Natural killer cell treated with Interleukin-12 subunit alpha and Interleukin-12 subunit beta and Interleukin-15 and Interleukin-18, amount 100 ng/mL, for 72 hours (primary cell): ENCODE results near the gene ZRSR2. TPM values are rescaled to one million over a fixed set of nuclear protein-coding genes. Genes with fewer than 3 reads are reported as not detected.
"Not testable (repeated sequence)": the region's sequence is repeated elsewhere in the genome, so short reads cannot be mapped to it uniquely, and the experiment has no call there.

Experiments
- ATAC-seq, 2 donors: fragments of 150-1000 bp; cut with Tn5 transposase in 1 of 2; sonication (Bioruptor Pico), chemical (Tn5 transposase) in 1 of 2; 2 replicates each; pipeline ENCODE4 v1.10.0; 2021
- DNase-seq: peaks from one replicate; pipeline ENCODE4 v3.0.0; 2022; ENCODE audit warnings: low spot score
- H3K27ac Mint-ChIP-seq, 2 donors: 1 replicate in 1 of 2; 2 replicates in 1 of 2; pipeline ENCODE4 v1.8.0; 2022; ENCODE audit warnings: mixed read lengths in 2 of 2, mild to moderate bottlenecking in 1 of 2, moderate library complexity in 1 of 2
- H3K27me3 Mint-ChIP-seq, 2 donors: 1 replicate in 1 of 2; 2 replicates in 1 of 2; pipeline ENCODE4 v1.8.0; 2022; ENCODE audit warnings: mixed read lengths in 2 of 2
- H3K36me3 Mint-ChIP-seq: one replicate; pipeline ENCODE4 v1.8.0; 2022; ENCODE audit warnings: mixed read lengths
- H3K4me1 Mint-ChIP-seq, 2 donors: 1 replicate in 1 of 2; 2 replicates in 1 of 2; pipeline ENCODE4 v1.8.0; 2022; ENCODE audit warnings: low read depth in 2 of 2, mixed read lengths in 2 of 2, mild to moderate bottlenecking in 1 of 2
- H3K4me3 Mint-ChIP-seq: one replicate; pipeline ENCODE4 v1.8.0; 2022; ENCODE audit warnings: mixed read lengths
- H3K9me3 Mint-ChIP-seq: 2 replicates; pipeline ENCODE4 v1.8.0; 2022; ENCODE audit warnings: mixed read lengths
- total RNA-seq, 2 donors: library from RNA; stranded (reverse); gene quantifications; one replicate each; pipeline ENCODE4 v1.2.3, GENCODE V29; 2022

Gene ZRSR2, protein sequence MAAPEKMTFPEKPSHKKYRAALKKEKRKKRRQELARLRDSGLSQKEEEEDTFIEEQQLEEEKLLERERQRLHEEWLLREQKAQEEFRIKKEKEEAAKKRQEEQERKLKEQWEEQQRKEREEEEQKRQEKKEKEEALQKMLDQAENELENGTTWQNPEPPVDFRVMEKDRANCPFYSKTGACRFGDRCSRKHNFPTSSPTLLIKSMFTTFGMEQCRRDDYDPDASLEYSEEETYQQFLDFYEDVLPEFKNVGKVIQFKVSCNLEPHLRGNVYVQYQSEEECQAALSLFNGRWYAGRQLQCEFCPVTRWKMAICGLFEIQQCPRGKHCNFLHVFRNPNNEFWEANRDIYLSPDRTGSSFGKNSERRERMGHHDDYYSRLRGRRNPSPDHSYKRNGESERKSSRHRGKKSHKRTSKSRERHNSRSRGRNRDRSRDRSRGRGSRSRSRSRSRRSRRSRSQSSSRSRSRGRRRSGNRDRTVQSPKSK
- 10 to 100 TPM; 21.4 to 28.6 TPM for total RNA-seq

DNA sequence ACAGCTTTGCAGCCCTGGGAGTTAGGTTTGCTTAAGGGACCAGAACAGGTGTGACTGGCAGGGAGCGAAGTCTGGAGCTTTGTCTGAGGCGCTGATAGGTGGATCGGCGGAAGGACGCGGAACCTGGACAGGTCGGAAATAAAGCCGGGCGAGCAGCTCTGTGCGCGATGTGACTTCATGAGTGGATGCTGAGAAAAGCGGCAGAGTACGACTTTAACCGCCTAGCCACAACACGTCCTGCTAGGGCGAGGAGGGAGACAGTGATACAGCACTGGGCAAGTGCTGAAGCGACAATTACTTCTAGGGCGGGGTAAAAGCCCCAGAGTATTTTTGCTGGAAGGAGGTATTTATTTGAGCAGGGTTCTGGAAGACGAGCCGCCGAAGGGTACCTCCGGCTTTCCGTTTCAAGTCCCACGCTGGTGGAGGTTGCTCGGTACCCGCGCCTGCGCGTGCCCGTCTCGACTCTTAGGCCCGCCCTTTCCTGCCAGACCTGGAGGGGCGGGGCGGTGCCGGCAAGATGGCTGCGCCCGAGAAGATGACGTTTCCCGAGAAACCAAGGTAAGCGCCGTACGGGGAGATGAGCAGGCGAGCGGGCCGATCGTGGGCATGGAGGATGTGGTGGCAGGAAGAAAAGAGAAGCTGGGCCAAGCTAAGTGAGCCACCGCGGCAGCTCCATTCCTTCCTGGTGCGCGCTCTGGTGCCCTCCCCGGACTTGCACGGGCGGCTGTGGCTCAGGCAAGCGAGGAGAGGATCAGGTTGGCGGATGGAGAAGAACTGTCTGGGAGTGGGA is at the start of gene ZRSR2:
Gene ZRSR2 (plus strand): TSS at position 506 of the 790 bp plus-strand sequence. CDS start 12 bp downstream, at position 518.
- H3K9me3 Mint-ChIP-seq: no peaks in the 10 kb centered on the region
- DNase-seq (peak; percentile 96), ATAC-seq (peak; percentile 95 to 97)
- H3K27me3 Mint-ChIP-seq: no peaks in the 10 kb centered on the region
- peaks cover 25% of the 10 kb centered on the region in 2 donors for H3K4me1 Mint-ChIP-seq
- H3K27ac Mint-ChIP-seq: no peak within 1 kb of the TSS
- peaks cover 10% of the 10 kb centered on the region for H3K36me3 Mint-ChIP-seq
- no peak within 1 kb of the TSS for H3K4me3 Mint-ChIP-seq

DNA sequence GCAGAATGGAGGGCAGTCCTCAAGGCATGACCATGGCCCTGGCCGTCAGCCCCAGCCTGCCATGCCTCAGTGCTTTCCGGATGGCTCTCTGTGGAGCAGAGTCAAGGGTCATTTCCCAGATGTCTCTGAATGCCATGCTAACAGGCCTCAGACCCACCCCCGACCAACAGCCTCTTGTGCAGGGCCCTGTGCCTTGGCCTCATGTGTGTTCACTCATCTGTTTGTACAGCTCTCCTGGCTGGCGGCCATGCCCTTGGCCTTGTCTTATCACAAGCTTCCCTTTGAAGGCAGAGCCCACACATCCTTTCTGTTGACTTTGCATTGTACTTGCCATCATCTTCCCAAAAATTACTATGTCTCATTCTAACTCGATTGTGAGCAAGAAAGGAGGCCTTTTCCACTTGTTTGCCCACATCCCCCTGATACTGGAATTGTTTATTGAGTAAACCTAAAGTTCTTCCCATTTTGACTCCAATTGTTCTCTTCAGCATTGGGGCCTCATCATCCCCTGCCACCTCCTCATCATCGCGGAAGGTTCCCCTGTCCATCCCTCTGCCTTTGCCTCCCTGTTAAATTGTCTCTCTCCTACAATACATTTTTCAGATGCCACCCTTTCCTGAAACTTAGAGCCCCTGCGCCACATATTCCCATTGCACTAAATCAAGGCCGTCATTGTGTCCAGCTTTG is 46.0 kb upstream of the ZRSR2 start:
- peak overlapping the region; percentile 35 to 51 for H3K27ac Mint-ChIP-seq
- peaks cover 4% of the 10 kb centered on the region for H3K36me3 Mint-ChIP-seq
- peaks cover 44 to 56% of the 10 kb centered on the region in 2 donors for H3K4me1 Mint-ChIP-seq
- no peaks in the 10 kb centered on the region for H3K27me3 Mint-ChIP-seq
- ATAC-seq (peak in 1 of 2 donors; percentile 48), DNase-seq (no peak)
- no peak overlapping the region for H3K4me3 Mint-ChIP-seq
- no peaks in the 10 kb centered on the region for H3K9me3 Mint-ChIP-seq

DNA sequence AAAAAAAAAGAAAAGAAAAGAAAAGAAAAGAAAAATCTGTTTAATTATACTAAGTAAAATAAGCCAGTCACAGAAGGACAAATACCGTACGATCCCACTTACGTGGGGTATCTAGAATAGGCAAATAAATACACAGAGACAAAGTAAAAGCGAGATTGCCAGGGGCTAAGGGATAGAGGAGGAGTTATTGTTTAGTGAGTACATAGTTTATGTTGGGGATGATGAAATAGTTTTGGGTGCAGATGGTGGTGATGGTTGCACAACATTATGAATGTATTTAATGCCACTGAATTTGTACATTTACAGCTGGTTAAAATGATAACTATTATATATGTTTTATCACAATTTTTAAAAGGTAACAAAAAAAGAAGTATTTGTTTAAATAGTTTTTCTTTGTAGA is 45.1 kb upstream of the ZRSR2 start:
- peak overlapping the region in 1 of 2 donors; percentile 51 for H3K27ac Mint-ChIP-seq
- H3K4me3 Mint-ChIP-seq: no peak overlapping the region
- peaks cover 4% of the 10 kb centered on the region for H3K36me3 Mint-ChIP-seq
- ATAC-seq (peak; percentile 61 to 71), DNase-seq (no peak)
- H3K27me3 Mint-ChIP-seq: no peaks in the 10 kb centered on the region
- H3K9me3 Mint-ChIP-seq: no peaks in the 10 kb centered on the region
- peaks cover 48 to 59% of the 10 kb centered on the region in 2 donors for H3K4me1 Mint-ChIP-seq

DNA sequence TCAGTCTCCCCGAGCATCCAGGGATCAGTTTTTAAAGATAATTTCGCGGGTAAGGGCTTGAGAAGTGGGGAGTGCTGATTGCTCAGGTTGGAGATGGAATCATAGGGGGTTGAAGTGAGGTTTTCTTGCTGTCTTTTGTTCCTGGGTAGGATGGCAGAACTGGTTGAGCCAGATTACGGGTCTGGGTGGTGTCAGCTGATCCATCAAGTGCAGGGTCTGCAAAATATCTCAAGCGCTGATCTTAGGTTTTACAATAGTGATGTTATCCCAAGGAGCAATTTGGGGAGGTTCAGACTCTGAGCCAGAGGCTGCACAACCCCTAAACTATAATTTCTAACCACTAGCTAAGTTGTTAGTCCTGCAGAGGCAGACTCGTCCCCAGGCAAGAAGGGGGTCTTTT is 43.6 kb upstream of the ZRSR2 start:
- H3K27ac Mint-ChIP-seq: peak overlapping the region; percentile 94 to 97
- not testable (repeated sequence) for H3K9me3 Mint-ChIP-seq, H3K4me3 Mint-ChIP-seq, H3K36me3 Mint-ChIP-seq, ATAC-seq, H3K27me3 Mint-ChIP-seq, DNase-seq
- H3K4me1 Mint-ChIP-seq: peaks cover 61 to 68% of the 10 kb centered on the region in 2 donors

DNA sequence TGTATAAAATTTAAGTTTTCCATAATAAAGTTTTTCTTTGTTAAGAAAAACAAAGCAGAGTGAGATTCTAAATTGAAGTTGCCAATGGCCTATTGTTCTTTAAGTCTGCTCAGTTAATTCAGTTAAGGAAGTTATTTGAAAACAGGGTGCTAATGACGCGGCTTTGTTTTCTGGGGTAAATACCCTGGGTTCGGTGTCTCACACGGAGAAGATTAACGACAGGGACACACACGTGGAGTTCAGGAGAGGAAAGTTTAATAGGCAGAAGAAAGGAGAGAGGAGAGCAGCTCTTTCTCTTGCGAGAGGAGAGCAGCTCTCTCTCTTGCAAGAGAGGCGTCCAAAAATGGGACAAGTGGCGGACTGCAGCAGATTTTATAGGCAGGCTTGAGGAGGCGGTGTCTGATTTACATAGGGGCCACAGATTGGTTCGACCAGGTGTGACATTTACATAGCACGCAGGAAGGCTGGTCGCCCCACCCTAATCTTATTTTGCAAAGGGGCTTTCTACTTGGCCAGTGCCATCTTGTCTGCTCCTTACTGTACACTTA is 42.6 kb upstream of the ZRSR2 start:
- Mint-ChIP-seq H3K27ac (peak overlapping the region; percentile 94 to 97), H3K9me3 (no peaks in the 10 kb centered on the region), H3K27me3 (no peaks in the 10 kb centered on the region), H3K4me3 (peak overlapping the region; percentile 14), H3K36me3 (no peaks in the 10 kb centered on the region), H3K4me1 (peaks cover 57 to 67% of the 10 kb centered on the region in 2 donors)
- DNase-seq: no peak
- no peak for ATAC-seq

DNA sequence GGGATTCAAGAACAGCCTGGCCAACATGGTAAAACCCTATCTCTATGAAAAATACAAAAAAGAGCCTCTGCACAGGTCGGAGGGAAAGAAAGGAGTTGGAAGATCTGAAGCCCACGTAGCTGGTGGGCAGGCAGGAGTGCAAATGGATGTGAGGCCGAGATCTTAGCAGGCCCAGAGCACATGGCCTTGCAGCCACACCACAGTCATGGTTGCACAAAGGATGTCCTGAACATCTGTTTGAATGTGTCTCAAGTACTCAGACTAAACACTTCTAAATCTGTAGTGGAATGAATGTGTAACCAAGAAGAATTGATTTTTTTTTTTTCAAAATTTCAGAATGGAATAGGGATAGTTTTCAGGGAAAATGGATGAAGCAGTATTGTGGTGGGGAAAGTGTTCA is 41.4 kb upstream of the ZRSR2 start:
- Mint-ChIP-seq H3K9me3 (no peaks in the 10 kb centered on the region), H3K27me3 (no peaks in the 10 kb centered on the region), H3K36me3 (no peaks in the 10 kb centered on the region), H3K4me3 (peak overlapping the region; percentile 83), H3K4me1 (peaks cover 50 to 65% of the 10 kb centered on the region in 2 donors), H3K27ac (peak overlapping the region; percentile 94 to 97)
- ATAC-seq: no peak
- DNase-seq: no peak

DNA sequence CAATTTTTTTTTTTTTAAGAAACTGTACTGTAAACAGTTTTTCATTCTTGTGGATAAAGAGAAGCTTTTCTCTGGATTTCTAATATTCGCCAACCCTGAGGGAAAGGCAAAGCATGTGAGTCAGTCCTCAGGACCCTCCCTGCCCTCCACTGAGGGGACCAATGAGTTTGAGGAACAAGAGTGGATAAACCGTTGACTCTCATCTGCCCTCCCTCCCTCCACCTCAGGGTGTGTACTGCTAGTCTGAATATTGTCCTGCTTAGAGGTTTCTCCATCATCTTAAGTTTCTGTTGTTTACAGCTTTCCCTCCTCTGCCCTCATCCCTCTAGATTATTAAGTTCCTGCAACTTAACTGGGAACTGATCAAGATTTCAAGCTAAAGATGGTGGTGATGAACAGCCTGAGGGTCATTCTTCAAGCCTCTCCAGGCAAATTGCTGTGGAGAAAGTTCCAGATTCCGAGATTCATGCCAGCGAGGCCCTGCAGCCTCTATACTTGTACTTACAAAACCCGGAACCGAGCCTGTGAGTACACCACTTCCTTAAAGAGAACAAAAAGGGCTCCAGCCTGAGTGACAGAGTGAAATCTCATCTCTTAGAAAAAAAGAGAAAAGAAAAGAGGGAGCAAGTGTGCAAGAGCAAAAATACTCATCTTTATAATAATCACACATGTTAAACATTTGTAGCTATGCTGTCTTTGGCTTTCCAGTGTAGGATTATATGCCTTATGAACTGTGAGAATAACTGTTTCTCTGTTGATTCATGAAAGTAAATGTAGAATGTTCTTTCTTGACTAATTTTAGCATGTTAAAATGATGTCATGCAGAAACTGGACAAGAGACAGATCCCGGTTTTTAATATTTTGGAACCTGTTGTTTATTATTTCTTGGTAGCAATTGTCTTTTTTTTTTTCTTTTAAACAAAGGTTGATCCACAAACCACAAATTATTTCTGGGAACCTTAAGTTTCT is 40.4 kb upstream of the ZRSR2 start:
- Mint-ChIP-seq H3K27me3 (no peaks in the 10 kb centered on the region), H3K9me3 (no peaks in the 10 kb centered on the region), H3K36me3 (no peaks in the 10 kb centered on the region), H3K27ac (peak overlapping the region; percentile 94 to 97), H3K4me1 (peaks cover 49 to 65% of the 10 kb centered on the region in 2 donors), H3K4me3 (peak overlapping the region; percentile 83)
- ATAC-seq (peak; percentile 73 to 74), DNase-seq (no peak)

DNA sequence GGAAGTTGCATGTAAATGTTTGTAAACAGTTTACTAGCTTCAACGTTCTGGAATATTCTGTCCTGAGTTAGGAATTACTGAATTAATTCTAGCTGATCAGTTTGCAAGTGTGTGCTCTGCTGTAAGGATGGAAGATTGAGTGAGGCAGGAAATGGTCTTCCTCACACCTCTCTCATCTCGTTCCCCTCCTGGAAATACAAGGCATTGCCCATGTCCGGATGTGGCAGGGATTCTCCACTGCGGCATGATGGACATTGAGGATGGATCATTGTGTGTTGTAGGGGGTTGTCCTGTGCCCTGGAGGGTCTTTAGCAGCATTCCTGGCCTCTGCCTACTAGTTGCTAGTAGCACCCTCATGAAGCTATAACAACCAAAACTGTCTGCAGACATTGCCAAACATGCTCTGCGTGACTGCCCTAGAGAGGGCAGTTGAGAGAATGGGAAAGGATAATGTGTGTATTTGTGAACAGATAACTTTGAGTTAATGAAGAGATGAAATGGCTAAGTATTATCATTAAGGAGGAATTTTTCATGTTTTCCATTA is 39.6 kb upstream of the ZRSR2 start:
- ATAC-seq: peak; percentile 69 to 70
- H3K4me1 Mint-ChIP-seq: peaks cover 49 to 58% of the 10 kb centered on the region in 2 donors

DNA sequence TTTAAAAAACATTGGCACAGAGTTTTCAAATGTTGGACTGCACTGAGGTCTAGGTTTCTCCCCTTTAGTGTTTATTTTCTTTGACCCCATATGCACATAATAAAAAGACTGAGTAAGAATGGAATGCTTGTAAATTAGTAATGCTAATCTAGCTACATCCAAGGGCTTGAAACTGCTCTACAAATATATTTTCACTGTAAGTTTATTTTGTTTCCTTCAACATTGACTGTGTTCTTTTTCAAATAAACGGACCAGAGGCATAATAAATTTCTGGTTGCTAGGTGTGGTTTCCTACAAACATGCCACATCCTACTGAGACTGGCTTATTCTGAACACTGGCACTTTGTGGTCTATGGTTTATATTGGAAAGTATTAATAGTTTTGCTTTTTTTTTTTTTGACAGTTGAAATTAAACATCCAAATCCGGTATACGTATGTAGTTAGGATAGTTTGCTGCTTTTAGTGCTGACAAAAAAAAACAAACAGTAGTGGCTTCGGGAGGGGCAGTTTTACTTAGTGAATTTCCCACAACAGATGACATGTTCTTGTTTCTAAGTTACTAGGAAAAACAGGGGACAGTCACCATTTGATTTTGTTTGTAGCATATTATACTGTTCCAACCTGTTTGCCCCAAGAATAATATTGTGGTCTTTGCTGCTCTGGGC is 39.0 kb upstream of the ZRSR2 start:
- H3K36me3 Mint-ChIP-seq: no peaks in the 10 kb centered on the region
- no peaks in the 10 kb centered on the region for H3K27me3 Mint-ChIP-seq
- H3K4me1 Mint-ChIP-seq: peaks cover 54 to 61% of the 10 kb centered on the region in 2 donors
- peak; percentile 77 to 79 for ATAC-seq
- DNase-seq: no peak
- peak overlapping the region; percentile 94 to 97 for H3K27ac Mint-ChIP-seq
- H3K9me3 Mint-ChIP-seq: no peaks in the 10 kb centered on the region
- peak overlapping the region; percentile 83 for H3K4me3 Mint-ChIP-seq

More for the DNA sequence above, 39.6 kb upstream of the ZRSR2 start:
- no peaks in the 10 kb centered on the region for H3K27me3 Mint-ChIP-seq
- no peaks in the 10 kb centered on the region for H3K9me3 Mint-ChIP-seq
- H3K36me3 Mint-ChIP-seq: no peaks in the 10 kb centered on the region
- DNase-seq: no peak
- H3K27ac Mint-ChIP-seq: peak overlapping the region; percentile 94 to 97
- H3K4me3 Mint-ChIP-seq: peak overlapping the region; percentile 83

DNA sequence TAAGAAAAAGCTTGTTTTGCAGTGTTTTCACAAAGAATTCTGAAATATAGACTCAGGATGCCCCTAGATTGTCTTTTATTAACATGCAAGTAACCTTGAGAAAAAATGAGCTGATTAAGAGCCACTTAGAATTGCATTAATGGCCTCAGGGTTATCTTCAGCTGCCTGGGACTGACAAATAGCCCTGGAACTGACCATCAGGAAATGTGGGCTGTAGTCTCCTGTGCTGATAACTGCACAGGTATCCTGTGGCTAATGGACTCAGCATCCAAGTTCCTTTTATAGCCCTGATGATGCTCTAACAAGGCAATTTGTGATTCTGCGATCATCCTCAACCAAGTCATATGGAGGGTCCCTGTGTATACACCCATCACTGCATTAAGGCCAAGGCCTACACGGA is 35.2 kb upstream of the ZRSR2 start:
- no peak for DNase-seq
- H3K36me3 Mint-ChIP-seq: no peaks in the 10 kb centered on the region
- H3K4me1 Mint-ChIP-seq: peaks cover 52 to 62% of the 10 kb centered on the region in 2 donors
- H3K27ac Mint-ChIP-seq: peak overlapping the region in 1 of 2 donors; percentile 85
- H3K9me3 Mint-ChIP-seq: no peaks in the 10 kb centered on the region
- H3K27me3 Mint-ChIP-seq: no peaks in the 10 kb centered on the region
- no peak overlapping the region for H3K4me3 Mint-ChIP-seq
- ATAC-seq: no peak

DNA sequence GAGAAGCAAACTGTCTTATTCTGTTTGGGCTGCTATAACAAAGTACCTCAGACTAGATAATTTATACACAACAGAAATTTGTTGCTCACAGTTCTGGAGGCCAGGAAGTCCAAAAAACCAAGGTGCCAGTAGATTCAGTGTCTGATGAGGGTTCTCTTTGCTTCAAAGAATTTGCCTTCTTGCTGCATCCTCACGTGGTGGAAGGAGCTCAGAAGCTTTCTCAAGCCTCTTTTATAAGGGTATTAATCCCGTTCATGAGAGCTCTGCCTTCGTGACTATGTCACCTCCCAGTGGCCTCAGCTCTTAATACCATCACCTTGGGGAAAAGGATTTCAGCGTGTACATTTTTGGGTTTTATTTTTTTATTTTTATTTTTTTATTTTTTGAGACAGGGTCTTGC is 32.1 kb upstream of the ZRSR2 start:
- DNase-seq: no peak
- Mint-ChIP-seq H3K27me3 (no peaks in the 10 kb centered on the region), H3K36me3 (no peaks in the 10 kb centered on the region), H3K27ac (peak overlapping the region; percentile 88 to 93), H3K9me3 (no peaks in the 10 kb centered on the region), H3K4me3 (peak overlapping the region; percentile 79), H3K4me1 (peaks cover 46 to 49% of the 10 kb centered on the region in 2 donors)
- no peak for ATAC-seq

DNA sequence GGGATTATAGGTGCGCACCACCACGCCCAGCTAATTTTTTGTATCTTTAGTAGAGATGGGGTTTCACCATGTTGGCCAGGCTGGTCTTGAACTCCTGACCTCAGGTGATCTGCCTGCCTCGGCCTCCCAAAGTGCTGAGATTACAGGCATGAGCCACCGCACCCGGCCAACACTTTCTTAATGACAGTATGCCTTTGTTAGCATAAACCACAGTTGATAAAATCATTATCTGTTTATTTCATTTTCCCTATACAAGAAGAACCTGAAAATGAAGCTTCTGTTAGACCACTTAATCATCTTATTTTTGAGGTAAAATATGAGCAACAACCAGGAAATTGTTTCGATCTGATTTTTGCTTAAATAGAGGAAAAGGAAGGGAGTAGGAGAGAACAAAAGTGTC is 30.4 kb upstream of the ZRSR2 start:
- peak overlapping the region; percentile 56 for H3K4me3 Mint-ChIP-seq
- peak overlapping the region; percentile 81 to 88 for H3K27ac Mint-ChIP-seq
- H3K27me3 Mint-ChIP-seq, H3K9me3 Mint-ChIP-seq, ATAC-seq, DNase-seq, H3K36me3 Mint-ChIP-seq: not testable (repeated sequence)
- H3K4me1 Mint-ChIP-seq: peaks cover 40 to 48% of the 10 kb centered on the region in 2 donors
